GM12891 (cell line): ENCODE results near the gene STAT6.

ENCODE experiments used
- POLR2A ChIP-seq: IDR thresholded peaks from 2 replicates; pipeline ENCODE4 v1.6.1; 2011; ENCODE audit warnings: low read depth, low read length, control low read depth
- POLR2AphosphoS5 ChIP-seq: IDR thresholded peaks from 2 replicates; pipeline ENCODE4 v1.6.1; 2011; ENCODE audit warnings: low read depth, low read length, control low read depth
- POU2F2 ChIP-seq: IDR thresholded peaks from 2 replicates; pipeline ENCODE4 v1.6.1; 2011; ENCODE audit warnings: low read depth, mild to moderate bottlenecking, control low read depth, low read length, moderate library complexity
- TAF1 ChIP-seq: IDR thresholded peaks from 2 replicates; pipeline ENCODE4 v1.6.1; 2011; ENCODE audit warnings: low read depth, low read length, control low read depth

GRCh38 chr12:57103856-57104255 is 7.3 kb downstream of the STAT6 start:
- TF ChIP-seq POLR2A: no peak
- no peak for TF ChIP-seq POLR2AphosphoS5
- TF ChIP-seq TAF1: no peak
- no peak for TF ChIP-seq POU2F2
